Amygdala (tissue), 56 donors: ENCODE results near the gene ARID1A.
A peak's percentile ranks its signal among the peaks of the same experiment; 100 is the strongest.
"Not testable (repeated sequence)": the region's sequence is repeated elsewhere in the genome, so short reads cannot be mapped to it uniquely, and the experiment has no call there.

Experiments
- DNase-seq, 56 donors: peaks; one replicate each; lab custom pipeline; 2025; lab: John Stamatoyannopoulos, UW

ARID1A gene

DNA sequence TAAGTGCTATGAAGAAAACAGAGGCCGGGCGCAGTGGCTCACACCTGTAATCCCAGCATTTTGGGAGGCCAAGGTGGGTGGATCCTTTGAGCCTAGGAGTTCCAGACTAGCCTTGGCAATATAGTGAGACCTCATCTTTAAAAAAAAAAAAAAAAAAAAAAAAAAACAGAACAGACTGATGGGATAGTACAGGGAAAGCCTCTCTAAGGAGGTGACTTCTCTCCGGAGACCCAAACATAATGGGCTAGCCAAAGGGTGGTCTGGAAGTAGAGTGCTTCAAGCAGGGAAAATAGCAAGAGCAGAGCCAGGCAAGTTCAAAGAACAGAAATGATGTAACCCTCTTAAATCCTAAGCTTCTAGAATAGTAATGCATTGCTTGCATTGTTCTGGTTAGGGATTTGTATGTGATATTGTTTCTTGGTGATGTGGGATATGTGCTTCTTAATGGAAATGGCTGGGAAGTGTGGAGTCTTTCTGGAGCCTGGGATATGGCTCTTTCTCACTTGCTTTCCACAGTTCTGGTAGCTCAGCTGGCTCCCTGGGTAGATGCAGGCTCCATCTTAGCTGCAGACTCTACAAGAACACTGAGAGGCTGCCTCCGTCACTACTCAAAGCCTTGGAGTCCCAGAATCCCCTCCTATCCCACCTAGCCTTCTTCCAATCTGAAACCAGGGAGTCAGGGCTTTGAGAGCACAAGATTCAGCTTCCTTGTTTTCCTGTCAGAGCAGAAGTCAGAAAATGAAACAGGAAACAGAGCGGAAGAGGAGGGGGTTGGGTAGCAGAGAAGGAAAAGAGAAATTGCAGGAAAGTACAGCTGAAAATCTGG lies 90.0 kb downstream of the ARID1A start:
- DNase-seq = peak in 12 of 56 donors; percentile 5 to 50 (median 24)

DNA sequence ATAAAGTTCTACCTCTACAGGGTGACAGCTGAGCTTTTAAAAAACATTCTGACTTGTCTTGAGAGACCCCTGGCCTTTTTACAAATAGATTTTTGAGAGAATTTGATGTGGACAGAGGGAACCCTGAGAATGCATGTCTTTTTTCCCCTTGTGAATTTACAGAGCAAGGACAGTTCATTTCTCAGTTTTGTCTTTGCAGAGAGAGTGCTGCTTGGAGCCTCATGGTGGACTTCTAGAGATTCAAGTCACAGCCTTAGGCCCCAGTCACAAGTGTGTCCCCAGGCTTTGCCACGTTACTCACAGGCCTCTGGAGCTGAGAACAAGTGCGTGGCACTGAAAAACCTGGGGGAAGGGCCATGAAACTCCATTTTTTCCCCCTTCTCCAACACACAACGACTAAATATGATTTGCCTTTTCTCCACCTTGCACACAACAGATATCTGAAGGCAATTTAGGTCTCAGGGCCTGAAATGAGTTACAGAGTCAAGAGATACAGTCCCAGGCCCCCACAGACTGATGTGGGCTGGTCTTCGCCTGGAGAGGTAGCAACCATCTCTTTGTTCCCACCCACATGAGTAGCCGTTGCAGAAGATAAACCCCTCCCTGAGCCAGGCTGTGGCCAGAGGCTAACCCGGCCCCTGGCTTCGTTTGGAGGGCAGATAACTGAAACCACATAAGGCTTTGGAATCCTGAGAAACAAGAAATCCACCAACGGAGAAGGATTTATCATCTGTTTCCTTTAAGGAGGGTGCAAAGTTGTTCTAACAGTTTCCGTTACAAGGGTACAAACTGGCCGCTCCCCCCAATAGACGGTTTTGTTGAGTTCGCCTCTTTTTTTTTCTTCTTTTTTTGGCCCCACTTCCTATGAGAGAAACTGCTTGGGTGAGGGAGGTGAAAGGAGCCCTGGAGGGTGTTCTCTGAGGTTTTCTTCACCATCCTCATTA lies 90.9 kb downstream of the ARID1A start:
- peak in 28 of 56 donors; percentile 6 to 55 (median 28) for DNase-seq

- DNase-seq = peak in 1 of 56 donors; percentile 53
Observed at GRCh38 chr1:26787381-26787705, 91.5 kb downstream of the ARID1A start.

DNA sequence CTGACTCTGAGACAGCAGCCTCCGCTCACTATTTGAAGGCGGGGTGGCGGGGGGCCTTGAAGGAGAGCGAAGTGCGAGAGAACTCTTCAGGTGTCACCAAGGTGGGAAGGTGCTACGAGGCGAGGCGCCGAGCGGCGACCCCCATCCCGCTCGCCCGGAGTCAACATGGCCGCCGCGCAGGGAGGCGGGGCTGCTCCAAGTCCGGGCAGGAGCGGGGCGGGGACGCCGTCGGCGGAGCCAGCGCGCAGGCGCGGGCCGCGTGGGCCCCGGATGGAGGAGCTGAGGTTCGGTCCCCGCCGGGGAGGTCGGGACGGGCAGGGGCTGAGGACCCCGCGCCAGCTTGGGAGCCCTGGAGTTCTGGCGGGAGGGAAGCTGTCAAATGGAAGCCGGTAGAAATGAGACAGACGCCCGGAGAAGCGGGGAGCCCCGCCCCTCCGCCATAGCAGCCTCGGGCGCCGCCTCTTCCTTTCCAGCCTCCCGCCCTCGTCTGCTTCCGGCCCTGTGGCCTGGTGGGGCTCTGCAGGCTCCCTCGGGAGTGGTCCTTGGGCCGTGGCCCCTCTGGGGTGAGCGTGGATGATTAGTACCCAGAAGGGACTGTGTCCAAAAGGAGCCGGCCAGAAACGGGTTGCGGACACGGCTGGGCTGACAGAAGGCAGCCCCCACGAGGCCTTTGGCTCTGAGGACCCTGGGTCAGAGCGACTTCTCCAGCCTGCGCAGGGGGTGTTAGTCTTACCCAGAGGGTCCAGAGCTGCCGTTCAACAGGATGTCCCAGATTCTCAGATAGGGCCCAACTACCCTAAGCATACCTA lies 92.1 kb downstream of the ARID1A start, which contains the start of gene PIGV:
PIGV (plus strand) TSS at position 245 of the 809 bp plus-strand sequence. CDS start 2,866 bp downstream, outside the sequence.
- peak; percentile 41 to 95 (median 87) for DNase-seq

DNA sequence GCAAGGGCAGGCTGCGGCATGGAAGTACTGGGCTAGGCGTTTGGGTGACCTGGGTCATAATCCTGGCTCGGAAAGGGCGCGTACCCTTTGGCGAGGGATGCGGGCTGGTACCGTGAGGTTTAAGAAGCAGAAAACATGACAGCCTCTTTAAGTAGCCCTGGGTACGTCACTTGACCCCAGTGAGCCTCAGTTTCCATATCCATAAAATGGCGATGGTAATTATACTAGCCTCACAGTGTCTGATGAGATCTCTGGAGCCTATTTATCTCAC lies 92.6 kb downstream of the ARID1A start:
- peak in 1 of 56 donors; percentile 48 for DNase-seq

- DNase-seq = peak in 54 of 56 donors; percentile 17 to 88 (median 72)
Observed at GRCh38 chr1:26788836-26789611, 93.2 kb downstream of the ARID1A start.

DNA sequence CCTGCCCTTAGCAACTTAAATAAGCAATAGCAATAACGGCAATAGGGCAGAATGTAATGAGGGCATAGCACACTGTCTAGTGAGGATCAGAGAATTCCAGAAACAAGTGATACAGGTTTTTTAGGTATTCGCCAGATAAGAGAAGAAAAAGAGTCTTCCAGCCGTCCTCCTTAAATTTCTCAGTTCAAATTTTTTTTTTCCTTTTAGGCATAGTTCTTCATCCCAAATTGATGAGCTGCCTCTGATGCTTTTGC lies 93.7 kb downstream of the ARID1A start:
- no peak for DNase-seq

DNA sequence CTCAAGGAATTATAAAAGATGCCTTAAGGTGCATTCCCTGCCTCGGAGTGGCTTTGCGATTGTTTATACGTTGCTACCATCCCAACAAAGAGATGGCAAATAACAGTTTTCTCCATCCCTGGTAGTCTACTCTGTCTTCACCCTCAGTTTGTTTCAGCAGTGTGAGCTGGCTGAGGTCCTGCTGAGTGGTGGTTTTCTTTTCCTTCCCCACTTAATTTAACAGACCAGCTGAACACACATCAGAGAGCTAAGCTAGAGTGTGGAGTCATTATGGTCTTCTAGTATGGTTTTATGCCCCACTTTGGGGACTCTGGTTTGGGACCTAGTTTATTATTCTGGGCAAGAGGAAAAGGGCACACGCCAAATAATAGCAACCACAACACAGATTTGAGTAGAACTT lies 94.1 kb downstream of the ARID1A start:
- DNase-seq = no peak

- no peak for DNase-seq
Observed at GRCh38 chr1:26790551-26790953, 94.7 kb downstream of the ARID1A start.

GRCh38 chr1:26791148-26791547 lies 95.3 kb downstream of the ARID1A start:
- DNase-seq = no peak

- no peak for DNase-seq
Observed at GRCh38 chr1:26791626-26792025, 95.8 kb downstream of the ARID1A start.

DNA sequence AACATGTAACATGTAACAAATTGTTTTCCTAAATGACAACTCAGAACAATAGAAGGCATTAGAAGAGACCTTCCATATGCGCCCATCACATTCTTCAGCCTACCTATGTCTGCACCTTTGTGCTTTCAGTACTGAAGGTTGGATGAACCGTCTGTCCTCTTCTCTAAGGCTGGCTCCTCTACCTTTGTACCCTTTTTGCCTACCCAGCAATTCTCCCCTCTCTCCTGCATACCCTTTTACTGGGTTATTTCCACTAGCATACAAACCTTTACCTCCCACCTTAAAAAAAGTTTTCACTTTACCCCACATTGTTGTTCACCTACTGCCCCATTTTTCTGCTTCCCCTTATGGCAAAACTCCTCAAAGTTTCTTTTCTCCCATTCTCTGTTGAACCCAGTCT lies 97.1 kb downstream of the ARID1A start:
- DNase-seq = no peak

- peak in 18 of 56 donors; percentile 2 to 56 (median 22) for DNase-seq
Observed at GRCh38 chr1:26794391-26794790, 98.6 kb downstream of the ARID1A start.

- DNase-seq = no peak
Observed at GRCh38 chr1:26797627-26798026, 101.8 kb downstream of the ARID1A start.

GRCh38 chr1:26799479-26800142 lies 103.8 kb downstream of the ARID1A start:
- peak in 42 of 56 donors; percentile 11 to 77 (median 46) for DNase-seq

- DNase-seq = not testable (repeated sequence)
Observed at GRCh38 chr1:26803932-26804331, 108.1 kb downstream of the ARID1A start.

DNA sequence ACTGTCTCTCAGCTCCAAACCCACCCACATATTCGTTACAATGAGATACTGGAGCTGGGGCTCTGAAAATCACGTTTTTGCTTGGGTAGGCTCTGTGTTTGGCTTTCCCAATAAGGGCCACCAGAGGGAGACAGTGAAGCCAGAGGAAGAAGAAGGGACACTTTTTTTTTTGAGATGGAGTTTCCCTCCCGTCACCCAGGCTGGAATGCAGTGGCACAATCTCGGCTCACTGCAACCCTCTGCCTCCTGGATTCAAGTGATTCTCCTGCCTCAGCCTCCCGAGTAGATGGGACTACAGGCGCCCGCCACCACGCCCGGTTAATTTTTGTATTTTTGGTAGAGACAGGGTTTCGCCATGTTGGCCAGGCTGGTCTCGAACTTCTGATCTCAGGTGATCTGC lies 114.3 kb downstream of the ARID1A start:
- peak in 16 of 56 donors; percentile 7 to 73 (median 24) for DNase-seq

DNA sequence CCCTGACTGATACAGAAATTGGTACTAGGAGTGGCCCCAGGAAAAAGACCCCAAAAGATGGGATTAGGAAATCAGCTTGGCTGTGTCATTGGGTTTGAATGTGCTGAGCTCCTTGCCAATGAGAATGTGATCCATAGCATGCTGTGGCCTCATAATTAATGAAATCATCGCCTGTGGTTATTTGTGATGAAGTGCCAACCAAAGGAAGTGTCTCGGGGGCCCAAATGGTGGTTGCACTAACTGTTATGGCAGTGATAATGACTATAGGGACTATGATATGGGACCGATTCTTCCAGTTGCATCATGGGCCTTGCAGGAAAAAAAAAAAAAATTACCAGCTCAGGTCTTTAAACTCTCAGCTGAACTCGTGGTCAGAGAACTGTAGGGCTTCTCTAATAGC lies 115.2 kb downstream of the ARID1A start:
- DNase-seq = no peak

DNA sequence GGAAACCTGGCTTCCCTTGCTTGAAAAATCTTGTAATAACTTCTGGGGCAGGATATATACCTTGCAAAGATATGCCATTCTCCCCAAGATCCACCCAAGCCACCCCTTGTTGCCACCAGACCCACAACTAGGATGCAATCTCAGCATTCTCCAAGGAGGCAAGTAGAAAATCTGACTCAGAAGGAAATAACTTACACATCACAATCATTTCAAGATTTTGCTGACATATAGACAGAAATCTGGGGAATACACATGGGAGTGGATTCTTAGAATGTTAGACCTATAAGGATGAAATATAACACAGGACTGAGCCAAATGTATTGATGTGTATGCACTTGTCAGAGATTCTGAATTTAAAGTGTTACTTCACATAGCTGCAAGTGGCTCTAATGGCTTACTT lies 115.9 kb downstream of the ARID1A start:
- no peak for DNase-seq

GRCh38 chr1:26814377-26814776 lies 118.6 kb downstream of the ARID1A start:
- no peak for DNase-seq
